NCI-H1105 treated with DMSO at 0.1 percent for 48 hours (cell line): ENCODE results near the gene ACTR8.

Source experiments
- DNase-seq: peaks from one replicate; lab custom pipeline; 2025; lab: John Stamatoyannopoulos, UW

Gene ACTR8

GRCh38 chr3:53835257-53835656 is 46.7 kb downstream of the ACTR8 start:
- DNase-seq, result no peak

GRCh38 chr3:53834429-53835095 is 47.4 kb downstream of the ACTR8 start:
- no peak for DNase-seq

GRCh38 chr3:53833700-53834099 is 48.3 kb downstream of the ACTR8 start:
- DNase-seq, result no peak

GRCh38 chr3:53833053-53833645 is 48.8 kb downstream of the ACTR8 start:
- DNase-seq, result no peak

- no peak for DNase-seq
Measured at GRCh38 chr3:53830944-53831343, 51.0 kb downstream of the ACTR8 start.

- DNase-seq, result no peak
Measured at GRCh38 chr3:53829605-53830004, 52.3 kb downstream of the ACTR8 start.

GRCh38 chr3:53828581-53828980 is 53.4 kb downstream of the ACTR8 start:
- no peak for DNase-seq

GRCh38 chr3:53826048-53826447 is 55.9 kb downstream of the ACTR8 start:
- DNase-seq, result no peak

GRCh38 chr3:53824795-53825194 is 57.2 kb downstream of the ACTR8 start:
- DNase-seq, result no peak

- DNase-seq, result no peak
Measured at GRCh38 chr3:53823956-53824657, 57.8 kb downstream of the ACTR8 start.

GRCh38 chr3:53823026-53823955 is 58.7 kb downstream of the ACTR8 start:
- no peak for DNase-seq

GRCh38 chr3:53822331-53822741 is 59.6 kb downstream of the ACTR8 start:
- no peak for DNase-seq

GRCh38 chr3:53821631-53822121 is 60.3 kb downstream of the ACTR8 start:
- DNase-seq, result no peak

GRCh38 chr3:53820756-53821580 is 61.0 kb downstream of the ACTR8 start:
- no peak for DNase-seq

- no peak for DNase-seq
Measured at GRCh38 chr3:53820084-53820483, 61.9 kb downstream of the ACTR8 start.

- no peak for DNase-seq
Measured at GRCh38 chr3:53819163-53819868, 62.6 kb downstream of the ACTR8 start.

- no peak for DNase-seq
Measured at GRCh38 chr3:53818221-53819162, 63.5 kb downstream of the ACTR8 start.

GRCh38 chr3:53817809-53818208 is 64.1 kb downstream of the ACTR8 start:
- no peak for DNase-seq

- DNase-seq, result no peak
Measured at GRCh38 chr3:53817211-53817610, 64.7 kb downstream of the ACTR8 start.
